Heart left ventricle (tissue), 16 donors: ENCODE results near the gene ING1. TPM values are rescaled to one million over a fixed set of nuclear protein-coding genes. Genes with fewer than 3 reads are reported as not detected.

Experiments
- ATAC-seq, 4 donors: fragments of 200-7000 bp; cut with Tn5 transposase; one replicate each; pipeline ENCODE4 v1.9.1; 2020 to 2022; ENCODE audit warnings: moderate library complexity in 4 of 4, mild to moderate bottlenecking in 3 of 4, moderate number of reproducible peaks in 1 of 4
- DNase-seq, 5 donors: peaks; one replicate each; pipeline ENCODE4 v3.0.0-alpha.2; 2020
- H3K27ac ChIP-seq, 12 donors: fragments of 200-600 bp; sonication (generic) in 4 of 12; one replicate each; pipeline versions ENCODE4 v1.5.0 to v1.8.0; 2016 to 2022; ENCODE audit warnings: mild to moderate bottlenecking in 2 of 12
- H3K27me3 ChIP-seq, 9 donors: fragments of 200-600 bp; sonication (generic) in 2 of 9; one replicate each; pipeline versions ENCODE4 v1.5.1 to v1.8.0; 2016 to 2022; ENCODE audit warnings: mild to moderate bottlenecking in 3 of 9
- H3K36me3 ChIP-seq, 9 donors: fragments of 200-600 bp; sonication (generic) in 2 of 9; one replicate each; pipeline versions ENCODE4 v1.5.0 to v1.8.0; 2018 to 2022; ENCODE audit warnings: mild to moderate bottlenecking in 2 of 9
- H3K4me1 ChIP-seq, 12 donors: fragments of 200-600 bp; sonication (generic) in 4 of 12; one replicate each; pipeline versions ENCODE4 v1.5.0 to v1.8.0; 2016 to 2022; ENCODE audit warnings: mild to moderate bottlenecking in 3 of 12
- H3K4me3 ChIP-seq, 12 donors: fragments of 200-600 bp; sonication (generic) in 4 of 12; one replicate each; pipeline versions ENCODE4 v1.5.0 to v1.8.0; 2017 to 2022; ENCODE audit warnings: mild to moderate bottlenecking in 9 of 12, moderate library complexity in 4 of 12
- H3K9me3 ChIP-seq, 12 donors: fragments of 200-600 bp; sonication (generic) in 4 of 12; one replicate each; pipeline versions ENCODE4 v1.5.0 to v1.8.0; 2016 to 2022; ENCODE audit warnings: mild to moderate bottlenecking in 1 of 12
- CTCF ChIP-seq, 12 donors: fragments of 200-600 bp; sonication (generic) in 4 of 12; IDR thresholded peaks; one replicate each; pipeline versions ENCODE4 v1.5.0 to v1.8.0; 2018 to 2022; ENCODE audit warnings: antibody characterized with exemption in 12 of 12, mild to moderate bottlenecking in 5 of 12
- POLR2A ChIP-seq, 2 donors: fragments of 450-650 bp; IDR thresholded peaks; one replicate each; pipeline ENCODE4 v1.6.1; 2017; ENCODE audit warnings: antibody characterized with exemption in 2 of 2, mild to moderate bottlenecking in 2 of 2, moderate library complexity in 2 of 2
- WGBS, 4 donors: extraction: QIAGEN DNeasy Blood & Tissue Kit in 2 of 4; methylation state at CpG; one replicate each; pipeline versions ENCODE4 v1.1.5 to v1.1.7; 2013 to 2018; 5-methylcytosine and 5-hydroxymethylcytosine counted together
- intact Hi-C, 10 donors: fragments of 100-400 bp; cut with DNase I; formaldehyde crosslinking; loops; one replicate each; pipeline versions ENCODE4 v1.11.1 to v1.14.2; 2022
- polyA plus RNA-seq, 2 donors: library from polyadenylated mRNA; stranded (reverse); fragments of 200-250 nt; gene quantifications; one replicate each; pipeline ENCODE4 v1.2.3, GENCODE V29; 2013
- total RNA-seq, 9 donors: library from RNA; depleted of rRNA in 2 of 9; stranded (reverse); fragments of >200 nt in 2 of 9; fragmentation: NEBNext Ultra II Directional in 3 of 9; extraction: Animal tissue kit (Norgen Biotek cat#: 25700) in 3 of 9; gene quantifications; one replicate each; pipeline versions ENCODE4 v1.1.0 to v1.2.4, GENCODE V29; 2016 to 2023
- donor health status: ischemic (EF 13 %, LVEDD 7.1; RV severe dilation, severe dysfunction).
- donor health status: healthy with polysubstance abuse.
- donor health status: DM: no; HTN: yes; CAD: no.
- donor health status: DM: no; HTN: no; CAD: no.
- donor health status: ischemic (EF 25% LVEDD 6.9; RV normal size, moderate dysfunction).
- donor health status: ischemic (EF 25% LVEDD 5.7; RV mildly dilated, moderate dysfunction).
- donor health status: healthy.
- donor health status: DM: yes; HTN: yes; CAD: no.
- donor health status: ischemic (EF 35%, LVEDD 5.7; RV mildly dilated, moderate dysfunction).
- donor health status: nonischemic (EF 11% LVEDD 7.7; RV severe dilation, severe dysfunction).
- donor health status: DM: yes; HTN: yes; CAD: no.
- donor health status: PGD.
- donor health status: ischemic (EF 29% LVEDD 5.4; RV normal size, mild dysfunction).
- donor health status: nonischemic (EF 23%, LVEDD 6.1; RV moderate dilation, normal function).

ING1 gene
- total and polyA plus RNA-seq, 11 donors = 4.8 to 18.0 (median 6.6) TPM

- no peak for ATAC-seq
- TF ChIP-seq POLR2A (IDR thresholded peaks at IDR 0.05) = no peak
- TF ChIP-seq CTCF (IDR thresholded peaks at IDR 0.05) = no peak
- H3K36me3 ChIP-seq = peaks cover 0 to 8% (median under 1%) of the 10 kb centered on the region in 9 donors
- peaks cover 0 to 5% (median 0%) of the 10 kb centered on the region in 12 donors for H3K4me1 ChIP-seq
- WGBS, 4 donors = 80 to 89% (median 83%) methylated on average over 9 of the region's 9 CpGs
- H3K4me3 ChIP-seq = no peak overlapping the region
- H3K9me3 ChIP-seq = no peaks in the 10 kb centered on the region
- intact Hi-C loops = loop anchor here in 1 of 10 donors (5.0 kb wide), 1 partner anchor 51 kb away; no protein-coding TSS in a partner anchor
- no peaks in the 10 kb centered on the region for H3K27me3 ChIP-seq
- no peak overlapping the region for H3K27ac ChIP-seq
- DNase-seq = no peak
These were observed 13.2 kb downstream of the ING1 start for GRCh38 chr13:110726726-110727125.

- WGBS, 4 donors = 92 to 100% (median 98%) methylated on average over 3 of the region's 3 CpGs
- Histone ChIP-seq H3K9me3 (no peaks in the 10 kb centered on the region), H3K4me3 (no peak overlapping the region), H3K36me3 (no peaks in the 10 kb centered on the region), H3K4me1 (peaks cover 0 to 5% (median 0%) of the 10 kb centered on the region in 12 donors), H3K27me3 (no peaks in the 10 kb centered on the region), H3K27ac (no peak overlapping the region)
- no peak for TF ChIP-seq CTCF (IDR thresholded peaks at IDR 0.05)
- TF ChIP-seq POLR2A (IDR thresholded peaks at IDR 0.05) = no peak
- DNase-seq (no peak), ATAC-seq (no peak)
- intact Hi-C loops = loop anchor here in 1 of 10 donors (10.0 kb wide), 1 partner anchor 54 kb away; no protein-coding TSS in a partner anchor
These were observed 17.6 kb downstream of the ING1 start for GRCh38 chr13:110731072-110731471.

GRCh38 chr13:110734561-110734960 is 21.1 kb downstream of the ING1 start:
- Histone ChIP-seq H3K4me3 (no peak overlapping the region), H3K36me3 (no peaks in the 10 kb centered on the region), H3K27ac (no peak overlapping the region), H3K4me1 (no peaks in the 10 kb centered on the region), H3K27me3 (no peaks in the 10 kb centered on the region), H3K9me3 (no peaks in the 10 kb centered on the region)
- TF ChIP-seq POLR2A (IDR thresholded peaks at IDR 0.05) = no peak
- TF ChIP-seq CTCF (IDR thresholded peaks at IDR 0.05) = no peak
- WGBS, 4 donors = 91 to 94% (median 92%) methylated on average over 5 of the region's 5 CpGs
- ATAC-seq = no peak
- no peak for DNase-seq
- intact Hi-C loops = loop anchor here in 1 of 10 donors (10.0 kb wide), 1 partner anchor 50 kb away; no protein-coding TSS in a partner anchor

- Histone ChIP-seq H3K9me3 (no peaks in the 10 kb centered on the region), H3K27ac (no peak overlapping the region), H3K27me3 (no peaks in the 10 kb centered on the region), H3K4me3 (no peak overlapping the region), H3K4me1 (no peaks in the 10 kb centered on the region), H3K36me3 (no peaks in the 10 kb centered on the region)
- no peak for ATAC-seq
- intact Hi-C loops = loop anchor here in 1 of 10 donors (10.0 kb wide), 1 partner anchor 47 kb away; no protein-coding TSS in a partner anchor
- DNase-seq = no peak
- TF ChIP-seq POLR2A (IDR thresholded peaks at IDR 0.05) (no peak), CTCF (IDR thresholded peaks at IDR 0.05) (no peak)
These were observed 24.1 kb downstream of the ING1 start for GRCh38 chr13:110737555-110737954.
